ENCODE results near the gene C1orf56.

C1orf56 gene

GRCh38 chr1:151054971-151055547 lies 7.5 kb downstream of the C1orf56 start:
- no peak for DNase-seq (ENCODE audit: low read depth)
- H3K4me3 ChIP-seq (ENCODE audit: low read length): no peak overlapping the region
- no peak for TF ChIP-seq CTCF (conservative IDR thresholded peaks at IDR 0.05; ENCODE audit: low read depth, low read length)

- no peak overlapping the region for H3K4me3 ChIP-seq (ENCODE audit: low read length)
- DNase-seq (ENCODE audit: low read depth): no peak
These were observed 8.0 kb downstream of the C1orf56 start for GRCh38 chr1:151055581-151055980.

GRCh38 chr1:151056149-151056548 lies 8.6 kb downstream of the C1orf56 start:
- DNase-seq (ENCODE audit: low read depth): no peak
- TF ChIP-seq CTCF (conservative IDR thresholded peaks at IDR 0.05; ENCODE audit: low read depth, low read length): no peak
- H3K4me3 ChIP-seq (ENCODE audit: low read length): no peak overlapping the region

More at GRCh38 chr1:151055581-151055980, 8.0 kb downstream of the C1orf56 start:
- TF ChIP-seq CTCF (conservative IDR thresholded peaks at IDR 0.05; ENCODE audit: low read depth, low read length): no peak

- DNase-seq (ENCODE audit: low read depth): no peak
- TF ChIP-seq CTCF (conservative IDR thresholded peaks at IDR 0.05; ENCODE audit: low read depth, low read length): no peak
These were observed 11.1 kb downstream of the C1orf56 start for GRCh38 chr1:151058692-151059091.

GRCh38 chr1:151059109-151060006 lies 11.8 kb downstream of the C1orf56 start, which contains the start of gene CDC42SE1:
CDC42SE1 (minus strand) TSS chr1:151059622; CDS start chr1:151055730, 3,892 bp downstream.
- peak; percentile 66 for TF ChIP-seq CTCF (conservative IDR thresholded peaks at IDR 0.05; ENCODE audit: low read depth, low read length)
- peak within 1 kb of the TSS; percentile 94 for H3K4me3 ChIP-seq (ENCODE audit: low read length)
- DNase-seq (ENCODE audit: low read depth): peak; percentile 54

More at GRCh38 chr1:151058692-151059091, 11.1 kb downstream of the C1orf56 start:
- peak overlapping the region; percentile 94 for H3K4me3 ChIP-seq (ENCODE audit: low read length)

- no peak for TF ChIP-seq CTCF (conservative IDR thresholded peaks at IDR 0.05; ENCODE audit: low read depth, low read length)
- DNase-seq (ENCODE audit: low read depth): no peak
- H3K4me3 ChIP-seq (ENCODE audit: low read length): peak within 1 kb of the TSS; percentile 94
These were observed 12.6 kb downstream of the C1orf56 start, which contains the start of gene MLLT11 for GRCh38 chr1:151060007-151060656. MLLT11 (plus strand) TSS chr1:151060397; CDS start chr1:151067225, 6,828 bp downstream.

Measured in retinal pigment epithelial cell (primary cell).